Measurements from ENCODE around the gene TMEM53. TPM values are rescaled to one million over a fixed set of nuclear protein-coding genes. Genes with fewer than 3 reads are reported as not detected.

The TMEM53 gene
- total RNA-seq, 1 experiment from 2014 or later = 6.2 TPM

- no peaks in the 10 kb centered on the region for H4K20me1 ChIP-seq (ENCODE audit: control insufficient read depth, insufficient read depth, insufficient read length)
- Mint-ChIP-seq H3K4me3 (no peak overlapping the region; a peak in 1 of 5 replicates), H3K4me1 (peaks cover 19 to 21% of the 10 kb centered on the region in 2 experiments), H3K27ac (no peak overlapping the region; a peak in 1 of 7 replicates), H3K36me3 (ENCODE audit: insufficient read depth in 1 of 3, low read depth in 3 of 3) (peaks cover 33 to 67% (median 64%) of the 10 kb centered on the region in 3 experiments), H3K27me3 (ENCODE audit: low read depth) (peaks cover 1% of the 10 kb centered on the region; the same call in 1 of the 2 replicates), H3K9me3 (no peaks in the 10 kb centered on the region)
- TF ChIP-seq CTCF (conservative IDR thresholded peaks at IDR 0.05) = no peak
- H3K79me1 ChIP-seq (ENCODE audit: insufficient read depth, low read depth, low read length, poor library complexity, severe bottlenecking) = peaks cover 4% of the 10 kb centered on the region
- H2BK120ac ChIP-seq (ENCODE audit: low read depth, low read length, poor library complexity, severe bottlenecking) = no peak overlapping the region
- no peak overlapping the region for H3K4me2 ChIP-seq (ENCODE audit: insufficient read depth, insufficient read length, low read length)
- no peak overlapping the region for H2BK15ac ChIP-seq (ENCODE audit: low read depth, low read length)
- peaks cover 3% of the 10 kb centered on the region; the same call in 1 of the 2 replicates for H3K4me1 ChIP-seq (ENCODE audit: insufficient read depth, low read length)
- H2AFZ ChIP-seq (ENCODE audit: low read length) = no peak overlapping the region
- no peak overlapping the region for H3K9ac ChIP-seq (ENCODE audit: extremely low read depth, insufficient read length, low read length)
- no peak overlapping the region for H2BK5ac ChIP-seq (ENCODE audit: insufficient read length, low read length)
- no peak overlapping the region for H3T11ph ChIP-seq (ENCODE audit: low read length)
- no peak overlapping the region for H3K27ac ChIP-seq (ENCODE audit: insufficient read length, low read depth, low read length)
- no peak overlapping the region for H3K18ac ChIP-seq (ENCODE audit: insufficient read length, low read depth, low read length)
- H2BK12ac ChIP-seq (ENCODE audit: insufficient read length, low read depth, low read length) = no peak overlapping the region
- no peaks in the 10 kb centered on the region for H3K9me3 ChIP-seq (ENCODE audit: control insufficient read depth, low read depth, low read length)
- no peak overlapping the region for H3K23ac ChIP-seq (ENCODE audit: insufficient read length, low read depth, low read length)
- H4K91ac ChIP-seq (ENCODE audit: insufficient read length, low read depth, low read length) = no peak overlapping the region
- no peak overlapping the region for H2AK5ac ChIP-seq (ENCODE audit: insufficient read length, low read length)
- peaks cover 11% of the 10 kb centered on the region for H3K23me2 ChIP-seq (ENCODE audit: insufficient read length, low read depth, low read length, poor library complexity, severe bottlenecking)
- no CpG with 5 or more reads among the region's 9 CpGs for WGBS (ENCODE audit: extremely low coverage, insufficient read length, low lambda C conversion rate)
- H2BK20ac ChIP-seq (ENCODE audit: low read depth, low read length, poor library complexity, severe bottlenecking) = no peak overlapping the region
- H3K27me3 ChIP-seq (ENCODE audit: insufficient read depth, low read length) = no peaks in the 10 kb centered on the region
- H3K56ac ChIP-seq (ENCODE audit: insufficient read length, low read depth, low read length) = no peak overlapping the region
- H4K8ac ChIP-seq (replicated peaks; ENCODE audit: insufficient read length, low read depth, low read length) = no peak overlapping the region
- H3K14ac ChIP-seq (ENCODE audit: insufficient read depth, low read length) = no peak overlapping the region
- no peak overlapping the region for H4K5ac ChIP-seq (ENCODE audit: insufficient read length, low read depth, low read length)
- H3K4ac ChIP-seq (ENCODE audit: low read depth, low read length) = no peak overlapping the region
- H3K79me2 ChIP-seq (ENCODE audit: insufficient read depth, low read length) = no peaks in the 10 kb centered on the region
- no peak for DNase-seq
Observed at GRCh38 chr1:44635439-44635838, 38.8 kb downstream of the TMEM53 start.
